Muscle of arm (tissue), 14 donors: ENCODE data around the gene OOSP2. TPM values are rescaled to one million over a fixed set of nuclear protein-coding genes. Genes with fewer than 3 reads are reported as not detected.
"Not testable (repeated sequence)": the region's sequence is repeated elsewhere in the genome, so short reads cannot be mapped to it uniquely, and the experiment has no call there.

Experiments used
- DNase-seq: peaks from one replicate; pipeline ENCODE4 v3.0.0-alpha.2; 2013
- long read RNA-seq, 11 donors: transcript quantifications; one replicate each; lab custom pipeline, GENCODE V29; 2026
- polyA plus RNA-seq, 12 donors: library from polyadenylated mRNA; unstranded; fragments of 120-200 nt; gene quantifications; one replicate each; pipeline ENCODE4 v1.2.1, GENCODE V29; 2013; ENCODE audit not compliant: insufficient read length in 12 of 12

OOSP2 gene
- polyA plus RNA-seq, result not detected
- long read RNA-seq, donor 1, result 0 reads
- long read RNA-seq, donor 2, result 0 reads
- long read RNA-seq, donor 3, result 0 reads
- long read RNA-seq, donor 4, result 0 reads
- long read RNA-seq, donor 5, result 0 reads
- long read RNA-seq, donor 6, result 0 reads
- long read RNA-seq, donor 7, result 0 reads
- long read RNA-seq, donor 8, result 0 reads
- long read RNA-seq, donor 9, result 0 reads
- long read RNA-seq, donor 10, result 0 reads
- long read RNA-seq, donor 11, result 0 reads

- no peak for DNase-seq
Observed at GRCh38 chr11:60040109-60040508, at the start of gene OOSP2. OOSP2 (plus strand) TSS chr11:60040409; CDS start chr11:60040460, 51 bp downstream.

- DNase-seq, result no peak
Observed at GRCh38 chr11:59990421-59990820, 49.8 kb upstream of the OOSP2 start.

GRCh38 chr11:59992425-59992824 lies 47.8 kb upstream of the OOSP2 start:
- DNase-seq, result no peak

GRCh38 chr11:59997800-59998199 lies 42.4 kb upstream of the OOSP2 start:
- DNase-seq, result no peak

GRCh38 chr11:59999691-60000090 lies 40.5 kb upstream of the OOSP2 start:
- DNase-seq, result no peak

GRCh38 chr11:60003729-60004128 lies 36.5 kb upstream of the OOSP2 start:
- no peak for DNase-seq

- no peak for DNase-seq
Observed at GRCh38 chr11:60005360-60005759, 34.8 kb upstream of the OOSP2 start.

GRCh38 chr11:60016881-60017280 lies 23.3 kb upstream of the OOSP2 start, which contains the start of gene OOSP4B:
OOSP4B (plus strand) TSS chr11:60017181.
- no peak for DNase-seq

GRCh38 chr11:60018058-60018457 lies 22.2 kb upstream of the OOSP2 start:
- DNase-seq, result no peak

- not testable (repeated sequence) for DNase-seq
Observed at GRCh38 chr11:60020376-60020775, 19.8 kb upstream of the OOSP2 start.

GRCh38 chr11:60029015-60029632 lies 11.1 kb upstream of the OOSP2 start:
- DNase-seq, result no peak

GRCh38 chr11:60050422-60050821 lies 10.2 kb downstream of the OOSP2 start:
- DNase-seq, result not testable (repeated sequence)

GRCh38 chr11:60050839-60051238 lies 10.6 kb downstream of the OOSP2 start:
- DNase-seq, result not testable (repeated sequence)

- DNase-seq, result no peak
Observed at GRCh38 chr11:60056349-60056969, 16.2 kb downstream of the OOSP2 start, which contains the start of gene MS4A3. MS4A3 (plus strand) TSS chr11:60056665; CDS start chr11:60061161, 4,496 bp downstream.

GRCh38 chr11:60059052-60059451 lies 18.8 kb downstream of the OOSP2 start:
- DNase-seq, result no peak

- DNase-seq, result no peak
Observed at GRCh38 chr11:60059521-60060240, 19.5 kb downstream of the OOSP2 start.

- DNase-seq, result no peak
Observed at GRCh38 chr11:60064111-60064510, 23.9 kb downstream of the OOSP2 start.

GRCh38 chr11:60065801-60066200 lies 25.6 kb downstream of the OOSP2 start:
- no peak for DNase-seq

GRCh38 chr11:60069450-60069849 lies 29.2 kb downstream of the OOSP2 start:
- no peak for DNase-seq

GRCh38 chr11:60071644-60072043 lies 31.4 kb downstream of the OOSP2 start:
- DNase-seq, result not testable (repeated sequence)

GRCh38 chr11:60077216-60077817 lies 37.1 kb downstream of the OOSP2 start:
- DNase-seq, result no peak

GRCh38 chr11:60077981-60078380 lies 37.8 kb downstream of the OOSP2 start:
- DNase-seq, result no peak
